Activated gamma-delta T cell treated with Interleukin-2 at 50 U/mL for 16 hours (primary cell): ENCODE results near the gene GPATCH8.
"Not testable (repeated sequence)": the region's sequence is repeated elsewhere in the genome, so short reads cannot be mapped to it uniquely, and the experiment has no call there.

Experiments
- DNase-seq: peaks from one replicate; pipeline ENCODE4 v3.0.0-alpha.2; 2020

Gene GPATCH8

GRCh38 chr17:44369414-44370023 is 133.7 kb downstream of the GPATCH8 start:
- not testable (repeated sequence) for DNase-seq

- DNase-seq, result not testable (repeated sequence)
These were observed 134.6 kb downstream of the GPATCH8 start for GRCh38 chr17:44368391-44369243.

- no peak for DNase-seq
These were observed 135.8 kb downstream of the GPATCH8 start for GRCh38 chr17:44367231-44367979.

- DNase-seq, result not testable (repeated sequence)
These were observed 138.2 kb downstream of the GPATCH8 start for GRCh38 chr17:44365051-44365450.

- DNase-seq, result peak; percentile 59
These were observed 139.5 kb downstream of the GPATCH8 start, which contains the start of gene FAM171A2 for GRCh38 chr17:44363613-44364159. Gene FAM171A2, minus strand, starts transcription at chr17:44363853. Its CDS starts 139 bp downstream, at chr17:44363714.

- no peak for DNase-seq
These were observed 140.1 kb downstream of the GPATCH8 start for GRCh38 chr17:44362949-44363612.

- no peak for DNase-seq
These were observed 140.7 kb downstream of the GPATCH8 start for GRCh38 chr17:44362459-44362948.

- DNase-seq, result no peak
These were observed 141.6 kb downstream of the GPATCH8 start for GRCh38 chr17:44361292-44362260.

GRCh38 chr17:44360826-44361225 is 142.4 kb downstream of the GPATCH8 start:
- DNase-seq, result no peak

- no peak for DNase-seq
These were observed 143.1 kb downstream of the GPATCH8 start for GRCh38 chr17:44360144-44360533.

GRCh38 chr17:44359458-44360143 is 143.6 kb downstream of the GPATCH8 start:
- no peak for DNase-seq

GRCh38 chr17:44359006-44359405 is 144.2 kb downstream of the GPATCH8 start:
- DNase-seq, result no peak

- no peak for DNase-seq
These were observed 145.1 kb downstream of the GPATCH8 start for GRCh38 chr17:44358066-44358465.

- no peak for DNase-seq
These were observed 147.0 kb downstream of the GPATCH8 start for GRCh38 chr17:44356241-44356640.

- DNase-seq, result no peak
These were observed 147.5 kb downstream of the GPATCH8 start for GRCh38 chr17:44355642-44356099.

- DNase-seq, result peak; percentile 58
These were observed 148.3 kb downstream of the GPATCH8 start for GRCh38 chr17:44354582-44355561.

- no peak for DNase-seq
These were observed 149.4 kb downstream of the GPATCH8 start for GRCh38 chr17:44353672-44354331.
